ENCODE measurements around the gene EPHA3. TPM values are rescaled to one million over a fixed set of nuclear protein-coding genes. Genes with fewer than 3 reads are reported as not detected.

EPHA3 gene
- total RNA-seq, 2 donors from 2014 or later = 1.7 to 2.4 TPM

DNA sequence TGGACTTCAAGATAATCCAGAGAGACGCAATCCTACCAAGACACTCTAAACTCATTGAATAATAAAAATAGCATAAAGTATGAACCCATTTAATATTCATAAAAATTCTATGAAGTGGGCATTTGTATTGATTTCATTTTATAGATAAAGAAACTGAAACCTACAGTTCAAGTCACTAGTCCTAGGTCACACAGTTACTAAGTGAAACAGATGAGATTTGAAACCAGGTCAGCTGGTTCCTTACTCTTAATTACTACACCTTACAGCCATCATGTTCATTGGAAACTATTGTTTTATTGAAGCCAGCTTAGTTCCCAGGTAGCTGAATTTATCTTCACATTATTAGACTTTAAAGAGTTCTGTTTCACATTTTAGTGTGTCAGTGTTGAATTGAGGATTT is 158.7 kb downstream of the EPHA3 start:
- H3K27me3 ChIP-seq = no peaks in the 10 kb centered on the region
- H3K27ac ChIP-seq = no peak overlapping the region
- no peaks in the 10 kb centered on the region for H3K9me3 ChIP-seq
- no peak for DNase-seq
- H3K4me1 ChIP-seq = no peaks in the 10 kb centered on the region
- intact Hi-C loops (cut with DNase I) = no loop called here
- H3K4me3 ChIP-seq = no peak overlapping the region
- H3K36me3 ChIP-seq = no peaks in the 10 kb centered on the region
- H3K9ac ChIP-seq (ENCODE audit: low read depth in 2 of 2, low read length in 2 of 2) = no peak overlapping the region
- TF ChIP-seq, protein P1, sequence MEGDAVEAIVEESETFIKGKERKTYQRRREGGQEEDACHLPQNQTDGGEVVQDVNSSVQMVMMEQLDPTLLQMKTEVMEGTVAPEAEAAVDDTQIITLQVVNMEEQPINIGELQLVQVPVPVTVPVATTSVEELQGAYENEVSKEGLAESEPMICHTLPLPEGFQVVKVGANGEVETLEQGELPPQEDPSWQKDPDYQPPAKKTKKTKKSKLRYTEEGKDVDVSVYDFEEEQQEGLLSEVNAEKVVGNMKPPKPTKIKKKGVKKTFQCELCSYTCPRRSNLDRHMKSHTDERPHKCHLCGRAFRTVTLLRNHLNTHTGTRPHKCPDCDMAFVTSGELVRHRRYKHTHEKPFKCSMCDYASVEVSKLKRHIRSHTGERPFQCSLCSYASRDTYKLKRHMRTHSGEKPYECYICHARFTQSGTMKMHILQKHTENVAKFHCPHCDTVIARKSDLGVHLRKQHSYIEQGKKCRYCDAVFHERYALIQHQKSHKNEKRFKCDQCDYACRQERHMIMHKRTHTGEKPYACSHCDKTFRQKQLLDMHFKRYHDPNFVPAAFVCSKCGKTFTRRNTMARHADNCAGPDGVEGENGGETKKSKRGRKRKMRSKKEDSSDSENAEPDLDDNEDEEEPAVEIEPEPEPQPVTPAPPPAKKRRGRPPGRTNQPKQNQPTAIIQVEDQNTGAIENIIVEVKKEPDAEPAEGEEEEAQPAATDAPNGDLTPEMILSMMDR (IDR thresholded peaks at IDR 0.05) = no peak

- Histone ChIP-seq H3K4me1 (no peaks in the 10 kb centered on the region), H3K4me3 (no peak overlapping the region), H3K36me3 (no peaks in the 10 kb centered on the region), H3K27ac (no peak overlapping the region), H3K9ac (ENCODE audit: low read depth in 2 of 2, low read length in 2 of 2) (no peak overlapping the region), H3K9me3 (no peaks in the 10 kb centered on the region), H3K27me3 (no peaks in the 10 kb centered on the region)
- intact Hi-C loops (cut with DNase I) = no loop called here
- TF ChIP-seq, protein P1 (IDR thresholded peaks at IDR 0.05) = no peak
- DNase-seq = no peak
Measured at GRCh38 chr3:89268059-89268458, 160.6 kb downstream of the EPHA3 start.

DNA sequence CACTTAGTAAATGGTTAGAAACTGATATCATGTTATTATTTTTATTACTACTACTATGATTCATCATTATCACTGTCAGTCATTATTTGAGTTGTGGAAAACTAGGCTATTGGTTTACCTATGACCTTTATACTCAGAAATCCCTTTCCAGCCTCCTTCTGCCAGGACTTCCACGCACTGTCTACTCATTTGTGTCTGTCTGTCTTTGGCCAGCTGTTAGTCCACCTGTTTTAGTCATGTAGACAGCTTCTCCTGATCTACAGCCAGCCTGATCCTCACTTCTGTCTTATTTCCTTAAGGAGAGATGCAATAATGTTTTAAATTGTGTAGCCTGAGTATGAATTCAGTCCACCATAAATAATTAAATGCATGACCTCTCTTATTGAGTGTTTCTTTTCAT is 162.8 kb downstream of the EPHA3 start:
- intact Hi-C loops (cut with DNase I) = no loop called here
- H3K27me3 ChIP-seq = no peaks in the 10 kb centered on the region
- no peak for DNase-seq
- TF ChIP-seq, protein P1 (IDR thresholded peaks at IDR 0.05) = no peak
- no peak overlapping the region for H3K27ac ChIP-seq
- H3K4me3 ChIP-seq = no peak overlapping the region
- no peak overlapping the region for H3K9ac ChIP-seq (ENCODE audit: low read depth in 2 of 2, low read length in 2 of 2)
- H3K36me3 ChIP-seq = no peaks in the 10 kb centered on the region
- H3K4me1 ChIP-seq = no peaks in the 10 kb centered on the region
- H3K9me3 ChIP-seq = no peaks in the 10 kb centered on the region

- Histone ChIP-seq H3K27me3 (no peaks in the 10 kb centered on the region), H3K9me3 (no peaks in the 10 kb centered on the region), H3K9ac (ENCODE audit: low read depth in 2 of 2, low read length in 2 of 2) (no peak overlapping the region), H3K4me1 (no peaks in the 10 kb centered on the region), H3K36me3 (no peaks in the 10 kb centered on the region), H3K4me3 (no peak overlapping the region), H3K27ac (no peak overlapping the region)
- intact Hi-C loops (cut with DNase I) = no loop called here
- TF ChIP-seq, protein P1 (IDR thresholded peaks at IDR 0.05) = no peak
- DNase-seq = no peak
Measured at GRCh38 chr3:89275001-89275400, 167.6 kb downstream of the EPHA3 start.

GRCh38 chr3:89276116-89276515 is 168.7 kb downstream of the EPHA3 start:
- intact Hi-C loops (cut with DNase I) = no loop called here
- H3K36me3 ChIP-seq = no peaks in the 10 kb centered on the region
- H3K27me3 ChIP-seq = no peaks in the 10 kb centered on the region
- DNase-seq = no peak
- no peak overlapping the region for H3K9ac ChIP-seq (ENCODE audit: low read depth in 2 of 2, low read length in 2 of 2)
- no peaks in the 10 kb centered on the region for H3K4me1 ChIP-seq
- no peak overlapping the region for H3K27ac ChIP-seq
- TF ChIP-seq, protein P1 (IDR thresholded peaks at IDR 0.05) = no peak
- H3K4me3 ChIP-seq = no peak overlapping the region
- H3K9me3 ChIP-seq = no peaks in the 10 kb centered on the region

All from colonic mucosa (tissue), 4 donors.